Measurements from ENCODE around the gene PLK1.
"Not testable (repeated sequence)": the region's sequence is repeated elsewhere in the genome, so short reads cannot be mapped to it uniquely, and the experiment has no call there.

PLK1 gene

GRCh38 chr16:23678430-23679273, at the start of gene PLK1:
PLK1 (plus strand) TSS chr16:23678889; CDS start chr16:23678933, 44 bp downstream.
- peak; percentile 78 for DNase-seq

GRCh38 chr16:23629516-23629915, 49.2 kb upstream of the PLK1 start:
- DNase-seq = no peak

DNA sequence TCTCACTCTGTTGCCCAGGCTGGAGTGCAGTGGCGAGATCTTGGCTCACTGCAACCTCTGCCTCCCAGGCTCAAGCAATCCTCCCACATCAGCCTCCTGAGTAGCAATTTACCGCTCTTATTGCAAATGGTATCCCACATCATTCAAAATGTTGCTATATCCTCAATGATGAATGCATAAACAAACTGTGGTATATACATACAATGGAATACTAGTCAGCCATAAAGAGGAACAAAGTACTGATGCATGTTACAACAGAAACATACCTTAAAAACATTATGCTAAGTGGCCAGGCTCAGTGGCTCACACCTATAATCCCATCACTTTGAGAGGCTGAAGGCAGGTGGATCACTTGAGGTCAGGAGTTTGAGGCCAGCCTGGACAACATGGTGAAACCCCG, 46.8 kb upstream of the PLK1 start:
- DNase-seq = not testable (repeated sequence)

DNA sequence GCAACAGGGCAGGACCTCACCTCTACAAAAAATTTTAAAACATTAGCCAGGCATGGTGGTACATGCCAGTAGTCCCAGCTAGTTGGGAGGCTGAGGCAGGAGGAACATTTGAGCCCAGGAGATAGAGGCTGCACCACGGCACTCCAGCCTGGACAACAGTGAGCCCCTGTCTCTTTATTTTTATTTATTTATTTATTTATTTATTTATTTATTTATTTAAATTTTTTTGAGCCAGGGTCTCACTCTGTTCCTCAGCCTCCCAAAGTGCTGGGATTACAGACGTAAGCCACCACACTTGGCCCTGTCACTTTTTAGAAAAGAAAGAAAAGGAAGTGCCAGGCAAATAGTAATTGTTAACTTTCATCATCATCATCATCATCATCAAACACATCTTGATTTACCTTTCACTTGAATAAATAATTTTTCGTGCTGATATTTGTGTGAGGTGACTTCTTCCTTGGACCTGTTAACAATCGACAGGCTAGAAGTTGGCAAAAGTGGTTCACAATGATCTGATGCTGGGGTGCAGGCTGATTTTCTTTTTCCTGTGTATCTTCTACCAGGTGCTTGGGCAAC, 44.1 kb upstream of the PLK1 start:
- DNase-seq = no peak

GRCh38 chr16:23635958-23636357, 42.7 kb upstream of the PLK1 start:
- DNase-seq = no peak

DNA sequence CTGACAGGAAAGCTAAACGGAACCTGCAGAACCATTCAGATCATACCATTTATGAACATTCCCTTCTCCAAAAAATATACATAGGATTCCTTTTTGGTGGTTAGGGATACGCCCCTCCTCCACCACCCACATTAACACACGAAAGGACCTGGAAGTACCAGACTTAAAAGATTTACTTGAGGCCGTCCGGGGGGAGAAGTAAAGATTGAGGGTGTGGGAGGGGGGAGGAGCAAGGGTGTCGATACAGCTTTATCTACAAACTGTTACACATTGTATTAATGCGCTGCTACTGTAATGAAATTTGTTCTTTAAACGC, 38.1 kb upstream of the PLK1 start:
- peak; percentile 42 for DNase-seq

GRCh38 chr16:23640931-23641765, 37.5 kb upstream of the PLK1 start, which contains the start of the genes DCTN5 and PALB2:
DCTN5 (plus strand) TSS chr16:23641466; CDS start chr16:23641543, 77 bp downstream.
PALB2 (minus strand) TSS chr16:23641310; CDS start chr16:23641157, 153 bp downstream.
- peak; percentile 86 for DNase-seq

GRCh38 chr16:23642246-23642774, 36.4 kb upstream of the PLK1 start:
- no peak for DNase-seq

DNA sequence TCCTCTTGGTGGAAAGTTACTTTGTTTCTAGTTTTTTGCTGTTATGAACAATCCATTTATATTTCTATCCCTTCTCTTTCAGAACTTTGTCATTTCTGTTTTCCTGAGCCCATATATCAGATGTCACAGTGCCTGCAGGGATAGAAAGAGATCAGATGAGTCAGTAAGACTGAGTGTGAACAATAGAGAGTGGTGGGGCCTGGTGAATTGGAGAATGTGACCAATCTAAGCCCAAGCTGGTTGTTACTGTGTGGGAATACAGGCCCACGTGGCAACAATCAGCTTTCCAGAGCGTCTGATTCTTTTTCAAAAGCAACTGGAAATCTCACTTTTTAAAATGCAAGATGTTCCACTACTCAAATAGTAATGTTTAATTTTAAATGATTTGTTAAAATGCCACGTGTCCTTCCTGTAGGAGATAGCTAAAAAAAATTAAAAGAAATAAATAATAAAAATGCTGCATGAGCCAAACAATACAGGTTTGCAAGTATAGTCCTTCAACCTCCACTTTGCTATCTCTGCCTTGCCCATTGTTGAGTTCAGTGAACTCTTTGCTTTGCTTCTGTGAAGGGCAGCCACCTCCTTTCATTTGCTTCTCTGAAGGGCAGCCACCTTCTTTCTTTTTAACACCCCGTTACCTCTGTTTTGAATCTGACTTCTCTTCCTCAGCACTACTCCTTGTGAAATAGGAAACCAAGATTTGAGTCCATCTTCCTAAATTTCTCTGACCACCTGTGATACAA, 27.8 kb upstream of the PLK1 start:
- DNase-seq = no peak

DNA sequence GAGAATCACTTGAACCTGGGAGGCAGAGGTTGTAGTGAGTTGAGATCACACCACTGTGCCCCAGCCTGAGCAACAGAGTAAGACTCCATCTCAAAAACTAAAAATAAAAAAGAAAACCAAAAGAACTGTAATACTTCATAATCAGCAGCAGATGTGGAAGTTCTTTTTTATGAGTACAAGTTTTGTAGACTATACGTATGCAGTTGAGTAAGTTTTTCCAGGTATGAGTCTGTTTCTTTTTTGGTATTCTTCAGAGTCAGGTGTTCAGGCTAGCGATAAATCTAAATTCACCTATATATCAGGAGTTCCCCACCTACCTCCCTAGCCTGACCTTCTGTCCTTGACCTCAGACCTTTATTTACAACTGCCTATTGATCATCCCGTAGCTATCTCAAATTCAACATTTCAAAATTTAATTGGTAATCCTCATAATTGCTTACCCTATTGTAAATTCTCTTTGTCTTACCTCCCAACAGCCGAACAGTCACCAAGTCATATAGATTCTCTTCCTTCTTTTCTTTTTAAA, 26.7 kb upstream of the PLK1 start:
- DNase-seq = no peak

DNA sequence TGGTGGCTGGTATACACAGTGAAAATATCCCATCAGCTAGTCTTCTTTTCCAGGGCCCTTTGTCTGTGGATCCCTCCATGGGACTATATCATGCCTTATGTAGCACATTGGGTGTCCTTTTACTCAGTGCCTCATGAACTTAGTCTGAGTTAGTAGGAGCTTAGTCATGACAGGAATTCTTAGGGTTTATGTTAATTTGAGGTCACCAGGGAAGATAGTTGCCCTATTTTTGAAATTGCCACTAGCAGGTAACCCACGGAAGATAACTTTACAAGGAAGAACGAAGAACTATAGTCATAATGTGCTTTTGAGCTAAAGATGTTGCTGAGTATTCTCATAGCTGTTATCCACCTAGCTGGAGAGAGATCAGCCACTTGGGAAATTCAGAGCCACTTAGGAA, 14.8 kb upstream of the PLK1 start:
- no peak for DNase-seq

GRCh38 chr16:23666571-23667354, 11.9 kb upstream of the PLK1 start:
- DNase-seq = no peak

DNA sequence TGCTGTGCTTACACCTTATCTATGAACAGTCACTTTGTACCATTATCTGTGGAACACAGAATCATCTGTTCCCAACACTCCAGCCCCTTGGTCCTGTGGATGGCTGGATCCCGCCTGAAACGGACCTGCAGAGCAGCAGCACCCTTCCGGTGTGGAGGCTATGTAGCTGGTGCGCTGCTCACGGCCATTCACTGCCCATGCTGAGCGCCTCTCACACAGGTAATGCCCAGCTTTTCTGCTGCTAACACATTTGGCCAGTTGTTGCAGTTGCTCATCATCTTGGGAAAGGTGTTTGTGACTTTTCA, 11.4 kb upstream of the PLK1 start:
- no peak for DNase-seq

- DNase-seq = no peak
Measured at GRCh38 chr16:23668225-23668624, 10.5 kb upstream of the PLK1 start.

DNA sequence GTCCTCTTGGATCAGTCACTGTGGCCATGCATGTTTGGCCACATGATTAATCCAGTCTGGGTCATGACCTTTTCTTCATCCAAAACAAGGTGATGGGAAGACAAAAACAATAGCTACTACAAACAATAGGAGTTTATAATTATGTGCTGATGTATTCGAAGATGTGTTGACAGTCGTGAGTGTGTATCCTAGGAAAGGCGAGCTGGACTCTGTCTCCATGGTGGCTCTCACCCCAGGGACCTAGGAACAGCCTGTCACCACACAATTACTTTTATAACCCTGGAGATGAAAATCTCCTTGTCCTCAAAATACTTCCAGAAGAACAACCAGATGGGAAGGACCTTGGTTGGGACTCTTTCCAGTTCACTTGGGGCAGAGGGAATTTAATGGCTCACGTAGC, 9.8 kb upstream of the PLK1 start:
- no peak for DNase-seq

GRCh38 chr16:23670137-23670776, 8.4 kb upstream of the PLK1 start:
- peak; percentile 33 for DNase-seq

DNA sequence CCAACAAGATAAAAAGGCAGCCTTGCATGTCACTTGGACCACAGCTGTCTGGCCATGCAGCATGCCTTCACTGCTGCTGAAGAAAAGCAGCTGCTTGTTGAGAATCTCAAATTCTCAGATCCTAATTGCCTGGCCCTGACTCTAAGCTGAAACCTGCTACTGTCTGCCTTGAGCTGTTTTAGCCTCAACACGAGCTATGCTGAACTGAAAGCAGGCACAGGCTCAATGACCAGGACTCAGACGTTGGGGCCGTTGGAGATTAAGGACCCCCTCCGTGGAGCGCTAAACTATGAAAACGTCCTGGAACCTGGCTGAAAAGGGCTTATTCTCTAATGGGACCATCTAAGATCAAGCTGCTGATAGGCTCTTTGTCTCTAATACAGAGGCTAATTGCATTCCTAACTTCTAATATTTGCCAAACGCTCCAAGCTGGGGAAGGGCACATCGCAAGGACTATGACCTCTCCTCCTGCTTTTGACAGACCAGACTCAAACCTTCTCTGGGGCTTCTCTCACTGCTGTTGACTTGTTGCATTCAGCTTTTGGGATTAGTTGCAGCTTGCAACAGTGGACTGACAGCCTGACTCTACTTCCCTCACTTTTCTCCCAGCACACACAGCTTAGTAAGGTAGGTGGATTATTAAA, 4.6 kb upstream of the PLK1 start:
- DNase-seq = no peak

- DNase-seq = no peak
Measured at GRCh38 chr16:23676924-23677480, 1.7 kb upstream of the PLK1 start.

GRCh38 chr16:23679274-23679985, 741 bp downstream of the PLK1 start:
- no peak for DNase-seq

DNA sequence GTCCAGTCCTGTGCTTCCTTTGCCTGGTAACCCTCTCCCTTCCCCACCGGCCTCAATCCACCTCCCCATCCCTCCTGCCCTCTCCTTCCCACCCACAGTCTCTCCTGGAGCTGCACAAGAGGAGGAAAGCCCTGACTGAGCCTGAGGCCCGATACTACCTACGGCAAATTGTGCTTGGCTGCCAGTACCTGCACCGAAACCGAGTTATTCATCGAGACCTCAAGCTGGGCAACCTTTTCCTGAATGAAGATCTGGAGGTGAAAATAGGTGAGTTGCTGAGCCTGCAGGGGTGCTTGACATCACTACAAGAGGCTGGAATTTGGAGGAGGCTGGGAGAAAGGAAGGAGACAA, 1.3 kb downstream of the PLK1 start:
- no peak for DNase-seq
